CD8-positive, alpha-beta memory T cell (primary cell): ENCODE measurements around the gene BICDL1. TPM values are rescaled to one million over a fixed set of nuclear protein-coding genes. Genes with fewer than 3 reads are reported as not detected.

Source experiments
- CTCF ChIA-PET: fragments of 350-600 bp; sonication (Branson Sonifier 250); formaldehyde crosslinking; loops from one replicate; lab custom pipeline; 2021; ENCODE audit warnings: antibody characterized with exemption; lab: Charles Lee
- POLR2A ChIA-PET: fragments of 350-600 bp; sonication (Branson Sonifier 250); formaldehyde crosslinking; loops from one replicate; lab custom pipeline; 2021; ENCODE audit warnings: antibody characterized with exemption; lab: Charles Lee
- DNase-seq, 5 donors: peaks; one replicate each; pipeline versions ENCODE4 v3.0.0 to v3.0.0-alpha.2; 2020 to 2022; ENCODE audit warnings: mixed read lengths in 1 of 5
- H3K27ac ChIP-seq: one replicate; pipeline ENCODE4 v1.7.0; 2013; ENCODE audit warnings: low read depth, mild to moderate bottlenecking, low read length, moderate library complexity
- H3K27me3 ChIP-seq: 2 replicates; pipeline ENCODE4 v1.7.0; 2013; ENCODE audit warnings: low read length, mild to moderate bottlenecking; ENCODE audit not compliant: insufficient read depth, poor library complexity, severe bottlenecking
- H3K36me3 ChIP-seq: 2 replicates; pipeline ENCODE4 v1.7.0; 2013; ENCODE audit warnings: mild to moderate bottlenecking, low read length, moderate library complexity; ENCODE audit not compliant: insufficient read depth
- H3K4me1 ChIP-seq: 2 replicates; pipeline ENCODE4 v1.7.0; 2013; ENCODE audit warnings: mild to moderate bottlenecking, low read length, moderate library complexity; ENCODE audit not compliant: insufficient read depth
- H3K4me3 ChIP-seq: 2 replicates; pipeline ENCODE4 v1.7.0; 2013; ENCODE audit warnings: mild to moderate bottlenecking, low read length
- H3K9me3 ChIP-seq: 2 replicates; pipeline ENCODE4 v1.7.0; 2013; ENCODE audit warnings: mild to moderate bottlenecking, low read length
- H3K27ac Mint-ChIP-seq, 8 donors: one replicate each; pipeline ENCODE4 v1.8.0; 2020 to 2021; ENCODE audit warnings: mixed read lengths in 8 of 8, mild to moderate bottlenecking in 6 of 8, inconsistent platforms in 3 of 8, moderate library complexity in 3 of 8
- H3K27me3 Mint-ChIP-seq, 2 donors: one replicate each; pipeline ENCODE4 v1.8.0; 2020 to 2021; ENCODE audit warnings: mixed read lengths in 2 of 2, mild to moderate bottlenecking in 1 of 2, moderate library complexity in 1 of 2
- H3K36me3 Mint-ChIP-seq, 3 donors: one replicate each; pipeline ENCODE4 v1.8.0; 2020 to 2021; ENCODE audit warnings: mixed read lengths in 3 of 3, inconsistent platforms in 1 of 3, mild to moderate bottlenecking in 1 of 3
- H3K4me1 Mint-ChIP-seq, 3 donors: one replicate each; pipeline ENCODE4 v1.8.0; 2020 to 2021; ENCODE audit warnings: mixed read lengths in 3 of 3, inconsistent platforms in 1 of 3, mild to moderate bottlenecking in 1 of 3
- H3K4me3 Mint-ChIP-seq, 7 donors: one replicate each; pipeline ENCODE4 v1.8.0; 2020 to 2021; ENCODE audit warnings: mixed read lengths in 7 of 7, mild to moderate bottlenecking in 6 of 7, moderate library complexity in 4 of 7, inconsistent platforms in 2 of 7
- H3K9me3 Mint-ChIP-seq, 5 donors: one replicate each; pipeline ENCODE4 v1.8.0; 2020 to 2022; ENCODE audit warnings: mixed read lengths in 5 of 5, mild to moderate bottlenecking in 3 of 5, moderate library complexity in 2 of 5, inconsistent platforms in 1 of 5
- polyA plus RNA-seq: library from polyadenylated mRNA; unstranded; fragments of 300-500 nt; fragmentation: Illumina TruSeq; gene quantifications from one replicate; pipeline ENCODE4 v1.2.3, GENCODE V29; 2021
- total RNA-seq, 2 experiments: library from RNA; stranded (reverse); gene quantifications; one replicate each; pipeline ENCODE4 v1.2.3, GENCODE V29; 2021

BICDL1 gene
- total and polyA plus RNA-seq, 3 experiments from 2014 or later: 7.4 to 109 (median 106) TPM

- ChIA-PET POLR2A (interaction anchor here (0.9 to 3.1 kb wide), 7 partner anchors 15 to 211 kb away, joined by 3 to 53 read pairs (median 9); partner anchors contain the start of gene RPLP0), CTCF (interaction anchor here (0.7 to 3.3 kb wide), 13 partner anchors 10 to 136 kb away, joined by 3 to 30 read pairs (median 4); no protein-coding TSS in a partner anchor)
- Histone ChIP-seq H3K27me3 (no peaks in the 10 kb centered on the region), H3K4me1 (peaks cover 24% of the 10 kb centered on the region), H3K27ac (peak overlapping the region; percentile 17), H3K4me3 (peak overlapping the region; percentile 67), H3K36me3 (peaks cover 5% of the 10 kb centered on the region), H3K9me3 (no peaks in the 10 kb centered on the region)
- no peaks in the 10 kb centered on the region for H3K27me3 Mint-ChIP-seq
- H3K4me3 Mint-ChIP-seq: peak overlapping the region; percentile 83 to 95 (median 87)
- peak overlapping the region; percentile 54 to 89 (median 74) for H3K27ac Mint-ChIP-seq
- H3K36me3 Mint-ChIP-seq: peaks cover 3 to 48% (median 5%) of the 10 kb centered on the region in 3 donors
- H3K9me3 Mint-ChIP-seq: no peaks in the 10 kb centered on the region
- DNase-seq: no peak
- peaks cover 34 to 53% (median 53%) of the 10 kb centered on the region in 3 donors for H3K4me1 Mint-ChIP-seq
Observed at GRCh38 chr12:119990382-119990874, 1.4 kb downstream of the BICDL1 start.

GRCh38 chr12:119992129-119992705 lies 3.2 kb downstream of the BICDL1 start:
- H3K4me3 ChIP-seq: no peak overlapping the region
- Mint-ChIP-seq H3K27ac (peak overlapping the region in 4 of 8 donors; percentile 25 to 87 (median 48)), H3K9me3 (no peaks in the 10 kb centered on the region), H3K36me3 (peaks cover 5 to 63% (median 9%) of the 10 kb centered on the region in 3 donors), H3K27me3 (no peaks in the 10 kb centered on the region), H3K4me1 (peaks cover 38 to 64% (median 63%) of the 10 kb centered on the region in 3 donors), H3K4me3 (peak overlapping the region in 5 of 7 donors; percentile 28 to 87 (median 43))
- H3K27ac ChIP-seq: no peak overlapping the region
- no peak for DNase-seq
- ChIA-PET CTCF (interaction anchor here (0.6 kb wide), 1 partner anchor 190 kb away, joined by 3 read pairs; no protein-coding TSS in a partner anchor), POLR2A (no interaction called here)
- no peaks in the 10 kb centered on the region for H3K27me3 ChIP-seq
- H3K9me3 ChIP-seq: no peaks in the 10 kb centered on the region
- peaks cover 5% of the 10 kb centered on the region for H3K36me3 ChIP-seq
- H3K4me1 ChIP-seq: peaks cover 24% of the 10 kb centered on the region

- Mint-ChIP-seq H3K4me1 (peaks cover 40 to 70% (median 68%) of the 10 kb centered on the region in 3 donors), H3K27ac (peak overlapping the region in 1 of 8 donors; percentile 88), H3K27me3 (peaks cover 0 to 2% of the 10 kb centered on the region in 2 donors), H3K36me3 (peaks cover 13 to 90% (median 18%) of the 10 kb centered on the region in 3 donors), H3K4me3 (peak overlapping the region in 1 of 7 donors; percentile 60), H3K9me3 (no peaks in the 10 kb centered on the region)
- no peaks in the 10 kb centered on the region for H3K9me3 ChIP-seq
- CTCF ChIA-PET: no interaction called here
- no peak overlapping the region for H3K4me3 ChIP-seq
- H3K36me3 ChIP-seq: peaks cover 5% of the 10 kb centered on the region
- POLR2A ChIA-PET: no interaction called here
- H3K27me3 ChIP-seq: no peaks in the 10 kb centered on the region
- H3K4me1 ChIP-seq: peaks cover 16% of the 10 kb centered on the region
- no peak overlapping the region for H3K27ac ChIP-seq
- DNase-seq: no peak
Observed at GRCh38 chr12:119994892-119995658, 6.0 kb downstream of the BICDL1 start.

GRCh38 chr12:119996417-119996816 lies 7.4 kb downstream of the BICDL1 start:
- no peak for DNase-seq
- H3K36me3 Mint-ChIP-seq: peaks cover 17 to 88% (median 20%) of the 10 kb centered on the region in 3 donors
- Histone ChIP-seq H3K4me1 (peaks cover 3% of the 10 kb centered on the region), H3K27me3 (no peaks in the 10 kb centered on the region), H3K9me3 (no peaks in the 10 kb centered on the region), H3K4me3 (no peak overlapping the region), H3K27ac (no peak overlapping the region), H3K36me3 (peaks cover 5% of the 10 kb centered on the region)
- peaks cover 29 to 63% (median 56%) of the 10 kb centered on the region in 3 donors for H3K4me1 Mint-ChIP-seq
- H3K27ac Mint-ChIP-seq: peak overlapping the region in 1 of 8 donors; percentile 29
- no peaks in the 10 kb centered on the region for H3K9me3 Mint-ChIP-seq
- H3K27me3 Mint-ChIP-seq: peaks cover 0 to 2% of the 10 kb centered on the region in 2 donors
- ChIA-PET CTCF (no interaction called here), POLR2A (no interaction called here)
- H3K4me3 Mint-ChIP-seq: peak overlapping the region in 1 of 7 donors; percentile 21

- CTCF ChIA-PET: interaction anchor here (0.6 to 1.7 kb wide), 2 partner anchors 9 to 10 kb away, joined by 3 to 4 read pairs; no protein-coding TSS in a partner anchor
- Mint-ChIP-seq H3K36me3 (peaks cover 12 to 91% (median 25%) of the 10 kb centered on the region in 3 donors), H3K4me3 (peak overlapping the region in 1 of 7 donors; percentile 18), H3K27ac (peak overlapping the region in 4 of 8 donors; percentile 19 to 78 (median 55)), H3K27me3 (peaks cover 0 to 2% of the 10 kb centered on the region in 2 donors), H3K9me3 (no peaks in the 10 kb centered on the region), H3K4me1 (peaks cover 16 to 53% (median 51%) of the 10 kb centered on the region in 3 donors)
- POLR2A ChIA-PET: no interaction called here
- no peaks in the 10 kb centered on the region for H3K4me1 ChIP-seq
- no peak for DNase-seq
- no peaks in the 10 kb centered on the region for H3K27me3 ChIP-seq
- H3K36me3 ChIP-seq: peaks cover 6% of the 10 kb centered on the region
- H3K27ac ChIP-seq: no peak overlapping the region
- H3K9me3 ChIP-seq: no peaks in the 10 kb centered on the region
- H3K4me3 ChIP-seq: no peak overlapping the region
Observed at GRCh38 chr12:119998471-119999245, 9.6 kb downstream of the BICDL1 start.

GRCh38 chr12:120000556-120000955 lies 11.5 kb downstream of the BICDL1 start:
- no peaks in the 10 kb centered on the region for H3K9me3 Mint-ChIP-seq
- H3K27me3 Mint-ChIP-seq: peaks cover 0 to 2% of the 10 kb centered on the region in 2 donors
- no peaks in the 10 kb centered on the region for H3K9me3 ChIP-seq
- peak overlapping the region in 1 of 8 donors; percentile 14 for H3K27ac Mint-ChIP-seq
- no peak for DNase-seq
- H3K4me3 ChIP-seq: no peak overlapping the region
- CTCF ChIA-PET: interaction anchor here (0.8 to 1.3 kb wide), 3 partner anchors 10 to 86 kb away, joined by 3 to 6 read pairs (median 6); no protein-coding TSS in a partner anchor
- peaks cover 6% of the 10 kb centered on the region for H3K36me3 ChIP-seq
- POLR2A ChIA-PET: interaction anchor here (0.6 kb wide), 1 partner anchor 47 kb away, joined by 3 read pairs; no protein-coding TSS in a partner anchor
- H3K4me1 Mint-ChIP-seq: peaks cover 14 to 50% (median 48%) of the 10 kb centered on the region in 3 donors
- peaks cover 12 to 85% (median 26%) of the 10 kb centered on the region in 3 donors for H3K36me3 Mint-ChIP-seq
- no peak overlapping the region for H3K4me3 Mint-ChIP-seq
- peaks cover 4% of the 10 kb centered on the region for H3K4me1 ChIP-seq
- H3K27me3 ChIP-seq: no peaks in the 10 kb centered on the region
- H3K27ac ChIP-seq: no peak overlapping the region
